ENCODE measurements around the gene AGAP1. TPM values are rescaled to one million over a fixed set of nuclear protein-coding genes. Genes with fewer than 3 reads are reported as not detected.

Gene AGAP1
- total and polyA plus RNA-seq, 11 donors, result 5.9 to 21.6 (median 18.9) TPM

DNA sequence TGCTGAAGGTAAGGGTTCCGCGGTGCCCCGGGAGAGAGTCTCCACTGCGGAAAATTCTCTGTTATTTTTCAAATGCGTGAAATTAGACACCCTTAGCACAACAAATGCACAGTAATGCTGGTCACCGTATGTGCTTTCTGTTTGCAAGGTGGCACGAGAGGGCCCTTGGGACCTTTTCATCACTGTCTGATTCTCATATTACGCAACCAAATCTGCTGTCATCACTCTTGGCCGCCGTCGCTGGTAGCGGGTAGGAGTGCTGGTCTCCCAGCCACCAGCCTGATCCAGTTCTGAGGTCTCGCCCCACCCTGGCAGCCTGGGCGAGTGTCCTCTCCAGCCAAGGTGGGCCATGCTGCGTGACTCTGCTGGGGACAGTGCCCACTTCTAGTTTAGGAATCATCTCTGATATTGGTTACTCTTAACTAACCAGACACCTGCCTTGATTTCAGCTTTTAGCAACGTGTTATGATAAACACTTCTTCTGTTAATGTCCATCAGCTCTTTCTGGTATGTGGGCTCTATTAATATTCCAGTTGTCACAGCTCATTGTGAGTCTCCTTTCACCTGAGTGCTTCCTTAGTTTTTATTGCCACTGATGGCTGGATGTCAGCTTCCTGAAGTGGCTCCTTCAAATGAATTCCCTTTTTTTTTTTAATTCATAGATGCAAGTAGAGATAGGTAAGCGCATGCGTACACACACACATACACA, 474.9 kb downstream of the AGAP1 start:
- Histone ChIP-seq H3K27me3 (no peaks in the 10 kb centered on the region), H3K9me3 (no peaks in the 10 kb centered on the region), H3K4me1 (peaks cover 0 to 3% (median 0%) of the 10 kb centered on the region in 12 donors), H3K4me3 (peak overlapping the region in 3 of 12 donors; percentile 2 to 21 (median 4)), H3K27ac (no peak overlapping the region), H3K36me3 (peaks cover 0 to 40% (median 3%) of the 10 kb centered on the region in 9 donors)
- 64 to 66% (median 65%) methylated on average over 18 of the region's 18 CpGs for whole genome bisulfite sequencing, 4 donors
- intact Hi-C loops (cut with DNase I), result no loop called here
- TF ChIP-seq, protein P1, sequence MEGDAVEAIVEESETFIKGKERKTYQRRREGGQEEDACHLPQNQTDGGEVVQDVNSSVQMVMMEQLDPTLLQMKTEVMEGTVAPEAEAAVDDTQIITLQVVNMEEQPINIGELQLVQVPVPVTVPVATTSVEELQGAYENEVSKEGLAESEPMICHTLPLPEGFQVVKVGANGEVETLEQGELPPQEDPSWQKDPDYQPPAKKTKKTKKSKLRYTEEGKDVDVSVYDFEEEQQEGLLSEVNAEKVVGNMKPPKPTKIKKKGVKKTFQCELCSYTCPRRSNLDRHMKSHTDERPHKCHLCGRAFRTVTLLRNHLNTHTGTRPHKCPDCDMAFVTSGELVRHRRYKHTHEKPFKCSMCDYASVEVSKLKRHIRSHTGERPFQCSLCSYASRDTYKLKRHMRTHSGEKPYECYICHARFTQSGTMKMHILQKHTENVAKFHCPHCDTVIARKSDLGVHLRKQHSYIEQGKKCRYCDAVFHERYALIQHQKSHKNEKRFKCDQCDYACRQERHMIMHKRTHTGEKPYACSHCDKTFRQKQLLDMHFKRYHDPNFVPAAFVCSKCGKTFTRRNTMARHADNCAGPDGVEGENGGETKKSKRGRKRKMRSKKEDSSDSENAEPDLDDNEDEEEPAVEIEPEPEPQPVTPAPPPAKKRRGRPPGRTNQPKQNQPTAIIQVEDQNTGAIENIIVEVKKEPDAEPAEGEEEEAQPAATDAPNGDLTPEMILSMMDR (IDR thresholded peaks at IDR 0.05), result no peak
- TF ChIP-seq POLR2A (IDR thresholded peaks at IDR 0.05), result no peak
- ATAC-seq (peak; percentile 52 to 91 (median 84)), DNase-seq (peak in 3 of 5 donors; percentile 45 to 73 (median 64))

DNA sequence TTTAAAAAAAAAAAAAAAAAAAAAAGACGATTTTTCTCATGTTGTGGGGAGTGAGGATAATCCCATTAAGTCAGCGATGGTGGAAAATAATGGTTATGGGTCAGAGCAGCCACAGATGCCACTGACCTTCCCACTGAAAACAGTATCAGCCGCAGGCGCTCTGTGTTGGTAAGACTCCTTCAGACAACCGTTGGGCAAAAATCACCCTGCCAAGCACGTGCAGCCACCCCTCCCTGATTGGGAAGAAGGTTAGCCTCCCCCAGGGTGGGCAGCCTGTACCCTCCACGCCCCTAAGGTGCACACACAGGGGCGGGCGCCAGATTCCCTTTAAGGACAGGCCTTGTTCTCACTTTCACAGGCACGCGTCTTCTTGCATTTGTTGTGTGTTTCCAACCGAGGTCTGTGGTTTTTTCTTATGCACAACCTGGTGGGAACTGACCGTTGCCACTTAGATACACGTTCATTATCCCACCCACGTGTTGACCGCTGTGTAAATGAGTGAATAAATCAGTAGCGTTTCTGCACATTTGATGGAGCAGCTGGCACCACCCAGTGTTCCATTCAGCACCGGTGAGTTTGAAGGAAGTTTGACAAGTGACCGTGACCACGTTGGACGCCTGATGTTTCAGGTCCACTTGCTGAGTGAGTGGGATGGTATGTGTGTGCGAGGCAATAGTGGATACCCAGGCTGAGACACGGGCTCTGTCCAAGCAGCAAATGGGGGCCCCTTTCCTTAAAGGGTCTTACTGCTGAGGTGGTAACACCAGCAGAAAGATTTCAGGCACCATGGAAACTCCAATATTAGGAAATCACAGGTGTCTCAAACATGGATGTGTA, 476.6 kb downstream of the AGAP1 start:
- no peak overlapping the region for H3K27ac ChIP-seq
- WGBS, 4 donors, result 93 to 96% (median 95%) methylated on average over 23 of the region's 23 CpGs
- H3K4me1 ChIP-seq, result peaks cover 0 to 3% (median 0%) of the 10 kb centered on the region in 12 donors
- ATAC-seq, result no peak
- H3K27me3 ChIP-seq, result no peaks in the 10 kb centered on the region
- TF ChIP-seq, protein P1 (IDR thresholded peaks at IDR 0.05), result no peak
- no peak for TF ChIP-seq POLR2A (IDR thresholded peaks at IDR 0.05)
- no peak overlapping the region for H3K4me3 ChIP-seq
- intact Hi-C loops (cut with DNase I), result no loop called here
- H3K9me3 ChIP-seq, result no peaks in the 10 kb centered on the region
- DNase-seq, result no peak
- H3K36me3 ChIP-seq, result peaks cover 0 to 40% (median 3%) of the 10 kb centered on the region in 9 donors

DNA sequence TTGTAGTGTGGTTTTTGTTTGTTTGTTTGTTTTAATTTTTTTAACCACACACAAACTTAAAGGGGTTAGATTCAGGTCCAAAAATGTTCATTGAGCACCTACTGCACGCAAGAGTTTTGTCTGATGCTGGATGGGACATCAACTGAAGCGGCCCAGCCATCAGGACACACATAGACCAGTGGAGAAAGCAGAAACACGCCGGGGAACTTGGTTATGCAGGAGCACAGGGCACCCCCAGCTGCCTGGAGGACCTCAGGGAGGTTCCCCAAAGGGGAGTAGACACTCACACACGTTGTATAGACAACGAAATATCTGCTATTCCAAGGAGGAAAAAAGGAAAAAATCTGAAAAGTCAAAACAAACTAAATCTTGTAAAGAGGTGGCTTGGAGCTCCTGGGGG, 482.7 kb downstream of the AGAP1 start:
- Histone ChIP-seq H3K9me3 (no peaks in the 10 kb centered on the region), H3K27ac (no peak overlapping the region), H3K27me3 (no peaks in the 10 kb centered on the region), H3K4me3 (no peak overlapping the region), H3K4me1 (peaks cover 0 to 12% (median 0%) of the 10 kb centered on the region in 12 donors), H3K36me3 (peaks cover 0 to 19% (median 0%) of the 10 kb centered on the region in 9 donors)
- no peak for TF ChIP-seq POLR2A (IDR thresholded peaks at IDR 0.05)
- TF ChIP-seq, protein P1 (IDR thresholded peaks at IDR 0.05), result no peak
- DNase-seq (no peak), ATAC-seq (no peak)
- intact Hi-C loops (cut with DNase I), result no loop called here
- 91 to 96% (median 96%) methylated on average over 6 of the region's 6 CpGs for WGBS, 4 donors

DNA sequence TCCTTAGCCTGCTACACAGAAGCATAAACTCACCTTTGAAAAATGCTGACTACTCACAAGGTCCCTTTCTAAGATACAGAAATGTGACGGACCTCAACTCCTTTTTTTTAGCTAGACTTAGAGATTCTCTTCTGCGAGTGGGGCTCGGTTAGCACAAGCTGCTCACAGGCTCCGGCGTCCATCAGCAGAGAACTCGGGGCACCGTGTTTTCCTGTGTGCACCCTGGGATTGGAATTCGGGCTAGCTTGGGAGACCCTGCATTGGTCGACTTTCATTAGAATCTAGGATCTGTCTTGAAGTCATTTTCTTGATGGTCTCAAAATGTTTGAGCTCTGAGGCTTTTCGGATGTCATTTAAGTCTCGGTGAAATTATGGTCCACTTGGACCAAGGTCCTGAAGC, 483.1 kb downstream of the AGAP1 start:
- Histone ChIP-seq H3K4me3 (no peak overlapping the region), H3K9me3 (no peaks in the 10 kb centered on the region), H3K27me3 (no peaks in the 10 kb centered on the region), H3K36me3 (peaks cover 0 to 18% (median 0%) of the 10 kb centered on the region in 9 donors), H3K27ac (no peak overlapping the region), H3K4me1 (peaks cover 0 to 12% (median 0%) of the 10 kb centered on the region in 12 donors)
- intact Hi-C loops (cut with DNase I), result no loop called here
- 96 to 98% (median 98%) methylated on average over 11 of the region's 11 CpGs for WGBS, 4 donors
- DNase-seq (no peak), ATAC-seq (no peak)
- TF ChIP-seq POLR2A (IDR thresholded peaks at IDR 0.05), result no peak
- TF ChIP-seq, protein P1 (IDR thresholded peaks at IDR 0.05), result no peak

Measured in heart left ventricle (tissue), 16 donors.